PFSK-1 (cell line): ENCODE results near the gene JOSD1. TPM values are rescaled to one million over a fixed set of nuclear protein-coding genes. Genes with fewer than 3 reads are reported as not detected.
A peak's percentile ranks its signal among the peaks of the same experiment; 100 is the strongest.

Experiments
- FOXP2 ChIP-seq: optimal IDR thresholded peaks from 2 replicates; pipeline ENCODE3; 2011; ENCODE audit warnings: borderline replicate concordance, control low read depth, inconsistent platforms; ENCODE audit not compliant: insufficient read depth; ENCODE audit errors: extremely low read length, extremely low read depth
- POLR2AphosphoS5 ChIP-seq: IDR thresholded peaks from 2 replicates; pipeline ENCODE4 v1.6.1; 2012; ENCODE audit warnings: low read depth, mild to moderate bottlenecking, control low read depth, low read length, moderate library complexity
- REST ChIP-seq, 2 experiments: IDR thresholded peaks; 2 replicates each; pipeline versions ENCODE4 v1.6.1 to v1.8.0; 2011 to 2012; ENCODE audit warnings: low read depth in 2 of 2, low read length in 2 of 2, control low read depth in 1 of 2, inconsistent platforms in 1 of 2, mild to moderate bottlenecking in 1 of 2, moderate library complexity in 1 of 2; ENCODE audit not compliant: insufficient read depth in 1 of 2
- SIN3A ChIP-seq: IDR thresholded peaks from 2 replicates; pipeline ENCODE4 v1.6.1; 2012; ENCODE audit warnings: mild to moderate bottlenecking, low read length, moderate library complexity, borderline replicate concordance; ENCODE audit not compliant: insufficient read depth
- TAF1 ChIP-seq: IDR thresholded peaks from 2 replicates; pipeline ENCODE4 v1.6.1; 2012; ENCODE audit warnings: low read length, control low read depth, borderline replicate concordance; ENCODE audit not compliant: insufficient read depth
- polyA plus RNA-seq: library from polyadenylated mRNA; unstranded; fragments of >200 nt; gene quantifications from one replicate; pipeline ENCODE4 v1.2.1, GENCODE V29; 2012; ENCODE audit warnings: low read depth, missing spikeins; ENCODE audit not compliant: insufficient read length

JOSD1 gene
- polyA plus RNA-seq, result 65.4 TPM

GRCh38 chr22:38700789-38701628 lies at the start of gene JOSD1:
Gene JOSD1, minus strand, starts transcription at chr22:38700943. Its CDS starts 956 bp downstream, at chr22:38699987.
- peak; percentile 95 for TF ChIP-seq FOXP2
- 0 out of 4 replicates have a peak, but pooled peaks of 1 of the 2 experiments have one; percentile 2 for TF ChIP-seq REST (IDR thresholded peaks at IDR 0.05; ENCODE audit: insufficient read depth in 1 of 2, low read depth in 2 of 2, low read length in 2 of 2)
- TF ChIP-seq POLR2AphosphoS5, result peak; percentile 89
- TF ChIP-seq TAF1, result peak; percentile 63; the same call in 1 of the 2 replicates
- TF ChIP-seq SIN3A, result no peak

GRCh38 chr22:38750104-38750503 lies 49.4 kb upstream of the JOSD1 start:
- TF ChIP-seq SIN3A, result no peak

GRCh38 chr22:38748487-38749136 lies 47.9 kb upstream of the JOSD1 start:
- no peak for TF ChIP-seq POLR2AphosphoS5
- TF ChIP-seq SIN3A, result no peak
- TF ChIP-seq FOXP2, result no peak
- no peak for TF ChIP-seq TAF1
- no peak for TF ChIP-seq REST (IDR thresholded peaks at IDR 0.05; ENCODE audit: insufficient read depth in 1 of 2, low read depth in 2 of 2, low read length in 2 of 2)

- TF ChIP-seq FOXP2, result no peak
- no peak for TF ChIP-seq TAF1
- no peak for TF ChIP-seq REST (IDR thresholded peaks at IDR 0.05; ENCODE audit: insufficient read depth in 1 of 2, low read depth in 2 of 2, low read length in 2 of 2)
Measured at GRCh38 chr22:38745676-38746460, 45.1 kb upstream of the JOSD1 start.

- TF ChIP-seq TAF1 (no peak), POLR2AphosphoS5 (no peak), REST (IDR thresholded peaks at IDR 0.05; ENCODE audit: insufficient read depth in 1 of 2, low read depth in 2 of 2, low read length in 2 of 2) (no peak), FOXP2 (no peak), SIN3A (no peak)
Measured at GRCh38 chr22:38744981-38745380, 44.2 kb upstream of the JOSD1 start.
